DMS 273 treated with DMSO at 0.1 percent for 48 hours (cell line): ENCODE data around the gene ZBP1.

Experiments used
- DNase-seq: peaks from one replicate; lab custom pipeline; 2025; lab: John Stamatoyannopoulos, UW

The ZBP1 gene

GRCh38 chr20:57570145-57570850 lies 49.9 kb downstream of the ZBP1 start:
- DNase-seq: no peak

- DNase-seq: no peak
These were observed 51.3 kb downstream of the ZBP1 start for GRCh38 chr20:57568960-57569359.

GRCh38 chr20:57568088-57568896 lies 51.9 kb downstream of the ZBP1 start:
- no peak for DNase-seq

GRCh38 chr20:57567471-57568079 lies 52.7 kb downstream of the ZBP1 start:
- DNase-seq: no peak

- DNase-seq: no peak
These were observed 53.3 kb downstream of the ZBP1 start for GRCh38 chr20:57566803-57567459.

- no peak for DNase-seq
These were observed 53.8 kb downstream of the ZBP1 start for GRCh38 chr20:57566399-57566798.

GRCh38 chr20:57564951-57565642 lies 55.1 kb downstream of the ZBP1 start:
- no peak for DNase-seq

GRCh38 chr20:57564180-57564802 lies 55.9 kb downstream of the ZBP1 start:
- no peak for DNase-seq

- no peak for DNase-seq
These were observed 56.7 kb downstream of the ZBP1 start for GRCh38 chr20:57563522-57563921.

GRCh38 chr20:57562541-57563465 lies 57.4 kb downstream of the ZBP1 start:
- DNase-seq: no peak

- DNase-seq: no peak
These were observed 58.6 kb downstream of the ZBP1 start for GRCh38 chr20:57561356-57562279.

GRCh38 chr20:57560554-57561355 lies 59.5 kb downstream of the ZBP1 start, which contains the start of gene PCK1:
TSS of gene PCK1 (plus strand) at chr20:57561110. CDS start at chr20:57561412, 302 bp downstream.
- no peak for DNase-seq

- no peak for DNase-seq
These were observed 60.3 kb downstream of the ZBP1 start for GRCh38 chr20:57559658-57560553.

- no peak for DNase-seq
These were observed 61.0 kb downstream of the ZBP1 start for GRCh38 chr20:57559289-57559634.

GRCh38 chr20:57558614-57559288 lies 61.5 kb downstream of the ZBP1 start:
- DNase-seq: no peak

GRCh38 chr20:57557926-57558613 lies 62.2 kb downstream of the ZBP1 start:
- DNase-seq: no peak
